CD1c-positive myeloid dendritic cell (primary cell): ENCODE results near the gene ARID1B.

ENCODE experiments used
- DNase-seq: peaks from one replicate; pipeline ENCODE4 v3.0.0-alpha.2; 2016; ENCODE audit errors: extremely low spot score

The ARID1B gene

GRCh38 chr6:156878681-156879080 is 101.5 kb downstream of the ARID1B start:
- DNase-seq, result no peak

GRCh38 chr6:156879186-156879585 is 102.0 kb downstream of the ARID1B start:
- no peak for DNase-seq

- DNase-seq, result no peak
Observed at GRCh38 chr6:156879591-156879990, 102.4 kb downstream of the ARID1B start.

- no peak for DNase-seq
Observed at GRCh38 chr6:156880913-156881312, 103.7 kb downstream of the ARID1B start.

- no peak for DNase-seq
Observed at GRCh38 chr6:156881687-156882629, 104.8 kb downstream of the ARID1B start.

GRCh38 chr6:156883497-156884252 is 106.5 kb downstream of the ARID1B start:
- peak; percentile 50 for DNase-seq

- DNase-seq, result no peak
Observed at GRCh38 chr6:156884306-156884705, 107.1 kb downstream of the ARID1B start.

- peak; percentile 38 for DNase-seq
Observed at GRCh38 chr6:156885562-156885961, 108.4 kb downstream of the ARID1B start.

- peak; percentile 78 for DNase-seq
Observed at GRCh38 chr6:156886409-156886808, 109.2 kb downstream of the ARID1B start.

- no peak for DNase-seq
Observed at GRCh38 chr6:156887623-156888269, 110.6 kb downstream of the ARID1B start.

GRCh38 chr6:156889469-156889868 is 112.3 kb downstream of the ARID1B start:
- no peak for DNase-seq

- DNase-seq, result no peak
Observed at GRCh38 chr6:156889986-156890385, 112.8 kb downstream of the ARID1B start.

GRCh38 chr6:156890627-156891314 is 113.6 kb downstream of the ARID1B start:
- no peak for DNase-seq

GRCh38 chr6:156897907-156898531 is 120.8 kb downstream of the ARID1B start:
- DNase-seq, result no peak

- DNase-seq, result no peak
Observed at GRCh38 chr6:156899071-156899470, 121.9 kb downstream of the ARID1B start.

- no peak for DNase-seq
Observed at GRCh38 chr6:156899532-156900135, 122.5 kb downstream of the ARID1B start.

- DNase-seq, result no peak
Observed at GRCh38 chr6:156900292-156900691, 123.1 kb downstream of the ARID1B start.

GRCh38 chr6:156901309-156902019 is 124.3 kb downstream of the ARID1B start:
- no peak for DNase-seq

GRCh38 chr6:156902782-156903181 is 125.6 kb downstream of the ARID1B start:
- no peak for DNase-seq
